Measurements from ENCODE around the gene NDUFAF3. TPM values are rescaled to one million over a fixed set of nuclear protein-coding genes. Genes with fewer than 3 reads are reported as not detected.

NDUFAF3 gene, protein sequence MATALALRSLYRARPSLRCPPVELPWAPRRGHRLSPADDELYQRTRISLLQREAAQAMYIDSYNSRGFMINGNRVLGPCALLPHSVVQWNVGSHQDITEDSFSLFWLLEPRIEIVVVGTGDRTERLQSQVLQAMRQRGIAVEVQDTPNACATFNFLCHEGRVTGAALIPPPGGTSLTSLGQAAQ
- total RNA-seq = 163 and 199 TPM in 2 replicates

DNA sequence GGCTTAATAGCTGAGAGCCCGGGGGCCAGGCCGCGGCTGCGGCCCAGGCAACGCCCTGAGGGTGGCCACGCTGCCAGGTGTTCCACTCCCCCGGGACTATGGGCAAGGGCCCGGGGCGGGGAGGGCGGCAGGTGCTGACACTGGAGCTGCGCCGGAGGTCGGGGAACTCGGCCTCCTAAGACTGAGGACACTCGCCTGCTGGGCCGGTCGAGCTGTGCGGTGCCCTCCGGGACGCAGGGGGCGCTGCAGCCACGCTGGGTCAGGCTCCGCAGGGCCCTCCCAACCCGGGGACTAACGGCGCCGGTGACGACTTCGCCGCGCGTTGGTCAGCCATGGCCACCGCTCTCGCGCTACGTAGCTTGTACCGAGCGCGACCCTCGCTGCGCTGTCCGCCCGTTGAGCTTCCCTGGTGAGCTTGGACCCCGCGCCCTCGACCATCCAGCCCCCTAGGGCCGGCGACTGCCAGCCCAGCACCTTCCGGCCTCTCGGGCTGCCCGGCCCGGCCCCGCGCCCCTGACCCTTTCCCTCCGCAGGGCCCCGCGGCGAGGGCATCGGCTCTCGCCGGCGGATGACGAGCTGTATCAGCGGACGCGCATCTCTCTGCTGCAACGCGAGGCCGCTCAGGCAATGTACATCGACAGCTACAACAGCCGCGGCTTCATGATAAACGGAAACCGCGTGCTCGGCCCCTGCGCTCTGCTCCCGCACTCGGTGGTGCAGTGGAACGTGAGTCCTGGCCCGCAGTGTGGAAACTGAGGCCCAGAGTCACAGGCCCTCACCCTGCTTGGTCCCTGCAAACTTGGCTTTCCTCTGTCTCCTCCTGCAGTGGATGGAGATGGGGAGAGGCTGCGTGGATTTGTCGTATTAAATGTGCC is at the start of gene NDUFAF3:
Gene NDUFAF3 (plus strand): TSS at position 309 of the 875 bp plus-strand sequence. CDS start 24 bp downstream, at position 333.

DNA sequence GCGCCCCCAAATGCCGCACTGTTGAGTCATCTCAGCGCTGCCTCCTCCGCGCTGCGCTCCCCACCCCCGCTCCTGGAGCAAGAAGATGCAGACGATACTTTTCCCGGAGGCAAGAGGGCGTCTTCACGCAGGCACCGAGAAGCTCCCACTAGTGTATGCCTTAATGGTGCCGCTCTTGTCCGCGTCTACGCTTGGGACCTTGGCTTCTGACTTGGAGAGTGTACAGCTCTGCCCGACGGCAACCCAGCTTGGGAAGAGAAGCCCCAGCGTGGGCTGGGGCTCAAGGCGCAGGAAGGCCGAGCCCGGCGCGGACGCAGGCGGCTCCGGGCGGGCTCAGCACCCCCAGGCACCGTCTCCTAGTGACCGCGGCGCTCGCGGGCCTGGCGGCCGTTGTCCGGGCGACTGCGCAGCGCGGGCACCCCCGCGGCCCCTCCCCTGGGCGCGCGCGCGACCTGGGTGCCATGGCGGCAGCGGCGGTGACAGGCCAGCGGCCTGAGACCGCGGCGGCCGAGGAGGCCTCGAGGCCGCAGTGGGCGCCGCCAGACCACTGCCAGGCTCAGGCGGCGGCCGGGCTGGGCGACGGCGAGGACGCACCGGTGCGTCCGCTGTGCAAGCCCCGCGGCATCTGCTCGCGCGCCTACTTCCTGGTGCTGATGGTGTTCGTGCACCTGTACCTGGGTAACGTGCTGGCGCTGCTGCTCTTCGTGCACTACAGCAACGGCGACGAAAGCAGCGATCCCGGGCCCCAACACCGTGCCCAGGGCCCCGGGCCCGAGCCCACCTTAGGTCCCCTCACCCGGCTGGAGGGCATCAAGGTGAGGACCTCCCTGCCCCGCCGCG is 31.9 kb upstream of the NDUFAF3 start, which contains the start of gene P4HTM:
Gene P4HTM (plus strand): TSS at position 446 of the 840 bp plus-strand sequence. CDS start 16 bp downstream, at position 462.

DNA sequence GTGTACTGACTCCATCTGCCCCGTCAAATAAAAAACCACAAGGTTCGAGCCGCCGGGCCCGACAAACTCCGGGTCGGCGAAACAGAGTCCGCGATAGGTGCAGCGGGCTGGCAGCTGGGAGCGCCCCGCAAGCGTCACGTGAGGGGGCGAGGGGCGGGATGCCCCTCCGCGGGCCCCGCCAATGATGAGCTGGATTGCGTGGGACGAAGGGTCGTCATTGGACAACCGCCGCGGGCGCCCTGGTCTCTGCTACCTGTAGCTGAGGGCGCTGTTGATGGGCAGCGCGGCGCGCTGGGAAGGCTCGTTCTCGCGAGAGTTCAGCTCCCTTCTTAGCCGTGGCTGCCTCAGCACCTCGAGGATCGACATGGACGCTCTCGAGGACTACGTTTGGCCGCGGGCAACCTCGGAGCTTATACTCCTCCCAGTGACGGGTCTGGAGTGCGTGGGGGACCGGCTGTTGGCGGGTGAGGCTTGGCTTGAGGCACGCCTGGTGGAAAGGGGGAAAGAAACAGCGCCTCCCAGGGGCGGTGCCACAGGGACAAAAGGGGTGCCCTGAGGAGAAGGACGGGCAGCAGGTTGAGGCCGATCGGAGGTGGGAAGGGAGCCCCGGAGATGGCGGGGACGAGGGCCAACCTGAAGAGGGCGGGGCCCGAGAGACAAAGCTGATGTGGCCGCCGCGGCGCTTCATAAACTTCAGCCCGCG is 14.7 kb upstream of the NDUFAF3 start, which contains the start of gene WDR6:
Gene WDR6 (plus strand): TSS at position 324 of the 703 bp plus-strand sequence. CDS start 41 bp downstream, at position 365.

DNA sequence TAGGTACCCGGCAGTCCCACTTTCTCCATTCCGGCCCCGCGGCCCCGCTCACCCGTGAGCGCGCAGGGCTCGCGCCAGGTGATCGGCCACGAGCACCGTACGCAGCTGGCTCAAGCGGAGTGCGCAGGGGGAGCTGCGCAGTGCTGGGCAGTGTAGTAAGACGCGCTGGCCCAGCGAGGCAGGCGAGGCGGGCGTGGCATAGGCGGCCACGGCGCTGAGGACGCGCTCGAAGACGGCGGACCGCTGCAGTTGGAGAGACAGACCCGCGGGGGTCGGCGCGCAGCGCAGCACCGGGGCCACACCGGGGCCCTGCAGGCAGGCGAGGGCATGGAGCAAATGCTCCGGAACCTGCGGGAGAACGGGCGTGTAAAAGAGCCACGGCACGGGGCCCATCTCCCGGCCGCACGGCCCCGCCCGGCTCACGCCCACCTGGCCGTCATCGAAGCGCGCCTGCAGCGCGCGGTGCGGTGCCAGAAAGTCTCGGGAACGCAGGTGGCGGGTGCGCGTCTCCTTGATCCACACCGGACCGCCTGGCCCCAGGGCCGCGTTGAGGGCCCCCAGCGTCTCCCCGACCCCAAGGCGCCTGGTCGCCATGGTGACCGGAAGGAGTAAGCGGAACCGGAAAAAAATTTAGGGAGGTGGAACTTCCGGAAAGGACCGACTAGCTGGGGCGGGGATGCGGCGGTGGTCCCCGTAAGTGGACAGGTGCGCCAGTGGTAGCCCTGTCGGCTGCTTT is 3.8 kb upstream of the NDUFAF3 start, which contains the start of gene DALRD3:
Gene DALRD3 (minus strand): TSS at position 610 of the 736 bp plus-strand sequence. CDS start 16 bp downstream, at position 594.

DNA sequence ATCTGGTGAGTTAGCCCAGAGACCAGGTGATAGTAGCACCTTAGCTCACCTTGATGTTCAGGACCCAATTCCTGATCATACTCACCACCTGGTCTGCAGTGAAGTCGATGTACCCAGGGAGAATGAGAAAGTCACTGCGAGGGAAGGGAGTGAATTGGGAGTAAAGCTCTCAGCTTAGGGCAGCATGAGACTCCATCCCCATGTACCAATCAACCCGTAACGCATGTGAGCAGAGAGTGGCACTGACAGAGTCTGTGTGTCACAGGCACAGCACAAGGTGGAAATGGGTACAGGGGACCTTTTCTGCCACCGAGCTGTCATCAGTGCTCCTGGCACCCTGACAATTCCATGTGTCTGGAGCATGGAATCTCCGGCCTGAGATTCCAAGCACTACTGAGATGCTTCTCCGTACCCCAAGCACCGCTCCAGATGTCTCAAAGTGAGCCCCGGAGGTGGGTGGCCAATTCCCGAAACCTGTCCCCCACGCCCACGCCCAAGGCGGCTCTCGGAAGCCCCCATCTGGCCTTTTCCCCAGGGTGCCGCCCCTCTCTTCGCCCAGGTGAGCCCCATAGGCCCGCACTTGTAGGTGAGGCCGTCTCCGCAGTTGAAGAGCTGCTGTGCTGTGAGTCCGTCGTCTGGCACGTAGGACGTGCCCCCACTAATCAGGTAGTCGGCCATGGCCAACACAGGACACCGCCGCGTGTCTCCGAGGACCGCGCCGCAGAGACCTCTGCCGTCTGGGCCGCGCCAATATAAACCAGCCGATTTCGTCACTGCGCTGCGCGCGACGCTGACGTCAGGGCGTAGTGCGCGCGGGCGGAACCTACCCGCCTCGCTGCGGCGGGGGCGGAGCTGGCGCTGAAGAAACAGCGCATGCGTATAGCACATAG is 7.0 kb downstream of the NDUFAF3 start, which contains the start of gene IMPDH2:
Gene IMPDH2 (minus strand): TSS at position 726 of the 890 bp plus-strand sequence. CDS start 48 bp downstream, at position 678.

Other genes starting within 250 kb of the NDUFAF3 start
- 26.9 and 29.5 TPM in 2 replicates for gene PRKAR2A, start 174.2 kb upstream of the NDUFAF3 start, total RNA-seq
- 8.1 and 15.5 TPM in 2 replicates for gene SLC25A20, start 123.2 kb upstream of the NDUFAF3 start, total RNA-seq
- gene ARIH2, start 103.3 kb upstream of the NDUFAF3 start, total RNA-seq = 51.1 and 69.0 TPM in 2 replicates
- gene P4HTM, start 31.9 kb upstream of the NDUFAF3 start, total RNA-seq = 2.2 and 3.5 TPM in 2 replicates
- gene WDR6, start 14.7 kb upstream of the NDUFAF3 start, total RNA-seq = 43.7 and 44.7 TPM in 2 replicates
- gene DALRD3, start 3.5 kb upstream of the NDUFAF3 start, total RNA-seq = 67.4 and 78.1 TPM in 2 replicates
- 254 and 314 TPM in 2 replicates for gene IMPDH2, start 7.3 kb downstream of the NDUFAF3 start, total RNA-seq
- gene QRICH1, start 72.0 kb downstream of the NDUFAF3 start, total RNA-seq = 53.3 and 54.4 TPM in 2 replicates
- 203 and 241 TPM in 2 replicates for gene QARS1, start 82.6 kb downstream of the NDUFAF3 start, total RNA-seq
- gene USP19, start 98.7 kb downstream of the NDUFAF3 start, total RNA-seq = 35.6 and 39.5 TPM in 2 replicates
- gene LAMB2, start 110.9 kb downstream of the NDUFAF3 start, total RNA-seq = 119 and 120 TPM in 2 replicates
- gene CCDC71, start 144.2 kb downstream of the NDUFAF3 start, total RNA-seq = 29.8 and 47.6 TPM in 2 replicates
- gene KLHDC8B, start 149.5 kb downstream of the NDUFAF3 start, total RNA-seq = 20.1 and 28.8 TPM in 2 replicates